ENCODE data around the gene HOXD8. TPM values are rescaled to one million over a fixed set of nuclear protein-coding genes. Genes with fewer than 3 reads are reported as not detected.

HOXD8 gene
- total RNA-seq, 1 donor = 3.3 TPM

GRCh38 chr2:176103742-176104315 is 25.7 kb upstream of the HOXD8 start:
- Histone ChIP-seq H3K4me3 (ENCODE audit: insufficient read depth, low read length) (no peak overlapping the region), H3K9me3 (ENCODE audit: low read depth, low read length) (no peaks in the 10 kb centered on the region), H4K20me1 (ENCODE audit: insufficient read depth, low read length) (peaks cover 3% of the 10 kb centered on the region), H3K4me2 (ENCODE audit: insufficient read depth, low read length) (peak overlapping the region; percentile 50), H3K4me1 (ENCODE audit: insufficient read depth, low read length) (peaks cover 3% of the 10 kb centered on the region), H3K27me3 (ENCODE audit: insufficient read depth, low read length) (peaks cover 91% of the 10 kb centered on the region), H2AFZ (ENCODE audit: low read length) (no peak overlapping the region), H3K36me3 (ENCODE audit: insufficient read depth, low read length) (no peaks in the 10 kb centered on the region), H3K79me2 (ENCODE audit: insufficient read depth, low read length) (no peaks in the 10 kb centered on the region), H3K27ac (ENCODE audit: low read depth, low read length) (no peak overlapping the region)
- TF ChIP-seq CTCF (IDR thresholded peaks at IDR 0.05; ENCODE audit: extremely low read depth, low read depth, low read length) = no peak
- no peak for DNase-seq (ENCODE audit: insufficient read length, low spot score, missing footprints)

GRCh38 chr2:176104316-176105077 is 25.0 kb upstream of the HOXD8 start:
- no peaks in the 10 kb centered on the region for H3K9me3 ChIP-seq (ENCODE audit: low read depth, low read length)
- DNase-seq (ENCODE audit: insufficient read length, low spot score, missing footprints) = peak; percentile 97
- peak overlapping the region; percentile 50 for H3K4me2 ChIP-seq (ENCODE audit: insufficient read depth, low read length)
- no peak for TF ChIP-seq CTCF (IDR thresholded peaks at IDR 0.05; ENCODE audit: extremely low read depth, low read depth, low read length)
- H2AFZ ChIP-seq (ENCODE audit: low read length) = no peak overlapping the region
- peaks cover 3% of the 10 kb centered on the region for H4K20me1 ChIP-seq (ENCODE audit: insufficient read depth, low read length)
- H3K27me3 ChIP-seq (ENCODE audit: insufficient read depth, low read length) = peaks cover 91% of the 10 kb centered on the region
- H3K79me2 ChIP-seq (ENCODE audit: insufficient read depth, low read length) = no peaks in the 10 kb centered on the region
- peak overlapping the region; percentile 37 for H3K4me3 ChIP-seq (ENCODE audit: insufficient read depth, low read length)
- peaks cover 3% of the 10 kb centered on the region for H3K4me1 ChIP-seq (ENCODE audit: insufficient read depth, low read length)
- no peaks in the 10 kb centered on the region for H3K36me3 ChIP-seq (ENCODE audit: insufficient read depth, low read length)
- H3K27ac ChIP-seq (ENCODE audit: low read depth, low read length) = no peak overlapping the region

GRCh38 chr2:176105078-176105729 is 24.3 kb upstream of the HOXD8 start:
- Histone ChIP-seq H3K9me3 (ENCODE audit: low read depth, low read length) (no peaks in the 10 kb centered on the region), H4K20me1 (ENCODE audit: insufficient read depth, low read length) (peaks cover 3% of the 10 kb centered on the region), H3K27ac (ENCODE audit: low read depth, low read length) (no peak overlapping the region), H3K79me2 (ENCODE audit: insufficient read depth, low read length) (no peaks in the 10 kb centered on the region), H3K4me3 (ENCODE audit: insufficient read depth, low read length) (no peak overlapping the region), H3K36me3 (ENCODE audit: insufficient read depth, low read length) (no peaks in the 10 kb centered on the region), H2AFZ (ENCODE audit: low read length) (no peak overlapping the region), H3K27me3 (ENCODE audit: insufficient read depth, low read length) (peaks cover 91% of the 10 kb centered on the region), H3K4me2 (ENCODE audit: insufficient read depth, low read length) (peak overlapping the region; percentile 50), H3K4me1 (ENCODE audit: insufficient read depth, low read length) (peaks cover 3% of the 10 kb centered on the region)
- peak; percentile 87 for DNase-seq (ENCODE audit: insufficient read length, low spot score, missing footprints)
- TF ChIP-seq CTCF (IDR thresholded peaks at IDR 0.05; ENCODE audit: extremely low read depth, low read depth, low read length) = no peak
